Fibroblast of skin of right biceps (primary cell): ENCODE data around the gene RND2.

Source experiments
- DNase-seq: peaks from one replicate; pipeline ENCODE4 v3.0.0-alpha.2; 2013

The RND2 gene

DNA sequence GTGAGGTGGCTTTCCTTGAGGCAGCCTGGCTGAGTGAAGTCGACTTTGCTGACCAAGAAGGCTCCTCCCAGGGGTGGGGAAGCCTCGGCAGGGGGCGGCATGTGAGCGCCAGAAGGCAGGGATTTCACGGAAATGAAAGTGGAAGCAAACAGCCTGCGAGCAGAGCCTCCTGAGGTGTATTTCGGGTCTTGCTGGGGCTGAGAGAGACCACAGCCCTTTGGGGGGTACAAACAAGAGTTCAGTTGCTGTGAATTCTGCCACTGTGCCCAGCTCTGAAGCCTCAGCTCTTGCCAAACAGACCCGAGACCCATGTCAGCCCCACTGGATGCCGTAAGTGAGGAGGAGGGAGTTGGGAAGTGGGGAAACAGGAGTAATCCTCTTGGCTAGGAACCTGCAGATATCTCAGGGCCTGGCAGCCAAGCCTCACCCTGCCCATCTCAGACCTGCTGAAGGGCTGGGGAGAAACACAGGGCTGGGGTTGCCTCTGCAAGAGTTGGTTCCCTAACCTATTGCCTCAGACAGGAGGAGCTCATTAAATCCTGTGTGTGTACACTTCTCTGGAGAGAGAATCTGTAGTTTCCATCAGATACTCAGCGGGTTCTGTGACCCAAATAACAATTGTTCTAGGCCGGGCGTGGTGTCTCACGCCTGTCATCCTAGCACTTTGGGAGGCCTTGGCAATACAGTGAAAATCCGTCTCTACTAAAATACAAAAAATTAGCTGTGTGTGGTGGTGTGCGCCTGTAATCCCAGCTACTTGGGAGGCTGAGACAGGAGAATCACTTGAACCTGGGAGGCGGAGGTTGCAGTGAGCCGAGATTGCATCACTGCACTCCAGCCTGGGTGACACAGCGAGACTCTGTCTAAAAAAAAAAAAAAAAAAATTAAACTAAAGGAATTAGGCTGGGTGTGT is 18.1 kb upstream of the RND2 start, which contains the start of gene IFI35:
IFI35 (plus strand) TSS at position 146 of the 913 bp plus-strand sequence; CDS start at position 310, 164 bp downstream.
- DNase-seq: peak; percentile 79

DNA sequence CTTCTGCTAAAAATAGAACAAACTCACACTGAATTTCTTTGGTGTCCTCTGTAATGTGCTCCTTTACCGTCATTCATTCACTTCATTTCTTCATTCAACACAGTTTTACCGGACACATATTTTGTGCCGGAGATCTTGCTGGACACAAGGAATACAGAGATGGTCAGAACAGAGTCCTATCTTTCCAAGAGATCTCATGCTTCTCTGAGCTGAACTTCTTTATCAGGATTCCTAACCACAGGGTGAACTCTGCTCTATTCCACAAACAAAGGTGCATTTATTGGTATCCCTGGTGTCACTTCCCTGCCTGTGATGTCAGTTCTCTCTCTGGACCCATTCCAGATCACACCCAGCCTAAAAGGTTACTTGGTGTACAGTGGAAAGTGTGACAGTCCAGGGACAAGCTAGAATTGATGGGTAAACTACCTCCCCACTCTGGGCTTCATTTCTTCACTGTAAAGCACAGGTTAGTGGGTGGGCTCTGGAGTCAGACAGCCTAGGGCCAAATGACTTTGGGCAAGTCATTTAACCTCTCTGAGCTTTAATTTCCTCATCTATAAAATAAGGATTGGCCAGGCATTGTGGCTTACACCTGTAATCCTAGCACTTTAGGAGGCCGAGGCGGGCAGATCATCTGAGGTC is 14.2 kb upstream of the RND2 start:
- no peak for DNase-seq

DNA sequence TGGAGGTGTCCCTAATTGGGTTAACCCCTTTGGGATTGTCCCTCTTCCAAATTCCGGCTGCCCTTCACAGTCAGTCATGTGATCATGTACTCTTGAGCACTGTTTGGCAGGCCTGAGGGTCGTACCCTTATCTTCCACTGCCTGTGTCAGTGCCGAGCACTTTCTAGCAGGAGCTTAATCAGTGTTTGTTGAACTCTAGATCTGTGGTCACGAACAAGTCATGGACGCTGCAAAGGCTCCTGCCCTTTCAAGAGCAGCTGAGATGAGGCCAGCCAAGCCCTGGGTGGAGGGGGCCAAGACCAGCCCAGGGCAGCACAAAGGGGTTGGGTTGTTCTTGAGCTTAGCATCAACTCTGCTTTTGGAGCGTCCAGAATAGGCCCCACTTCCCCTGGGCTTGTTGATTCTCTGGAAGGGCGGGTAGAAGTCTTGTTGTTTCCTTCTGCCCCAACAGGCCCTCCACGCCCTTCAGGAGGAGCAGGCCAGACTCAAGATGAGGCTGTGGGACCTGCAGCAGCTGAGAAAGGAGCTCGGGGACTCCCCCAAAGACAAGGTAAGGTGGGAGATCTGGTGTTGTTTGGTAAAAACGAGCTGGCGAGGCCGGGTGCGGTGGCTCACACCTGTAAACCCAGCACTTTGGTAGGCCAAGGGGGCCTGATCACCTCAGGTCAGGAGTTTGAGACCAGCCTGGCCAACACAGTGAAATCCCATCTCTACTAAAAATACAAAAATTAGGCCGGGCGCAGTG is 13.1 kb upstream of the RND2 start:
- DNase-seq: no peak

DNA sequence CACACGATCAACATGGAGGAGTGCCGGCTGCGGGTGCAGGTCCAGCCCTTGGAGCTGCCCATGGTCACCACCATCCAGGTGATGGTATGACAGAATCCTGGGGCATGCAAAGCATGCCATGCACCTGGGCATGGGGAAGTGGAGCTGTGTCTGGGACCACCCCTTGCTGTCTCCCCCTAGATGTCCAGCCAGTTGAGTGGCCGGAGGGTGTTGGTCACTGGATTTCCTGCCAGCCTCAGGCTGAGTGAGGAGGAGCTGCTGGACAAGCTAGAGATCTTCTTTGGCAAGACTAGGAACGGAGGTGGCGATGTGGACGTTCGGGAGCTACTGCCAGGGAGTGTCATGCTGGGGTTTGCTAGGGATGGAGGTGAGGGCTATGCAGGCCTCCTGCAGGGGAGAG is 11.7 kb upstream of the RND2 start:
- DNase-seq: no peak

DNA sequence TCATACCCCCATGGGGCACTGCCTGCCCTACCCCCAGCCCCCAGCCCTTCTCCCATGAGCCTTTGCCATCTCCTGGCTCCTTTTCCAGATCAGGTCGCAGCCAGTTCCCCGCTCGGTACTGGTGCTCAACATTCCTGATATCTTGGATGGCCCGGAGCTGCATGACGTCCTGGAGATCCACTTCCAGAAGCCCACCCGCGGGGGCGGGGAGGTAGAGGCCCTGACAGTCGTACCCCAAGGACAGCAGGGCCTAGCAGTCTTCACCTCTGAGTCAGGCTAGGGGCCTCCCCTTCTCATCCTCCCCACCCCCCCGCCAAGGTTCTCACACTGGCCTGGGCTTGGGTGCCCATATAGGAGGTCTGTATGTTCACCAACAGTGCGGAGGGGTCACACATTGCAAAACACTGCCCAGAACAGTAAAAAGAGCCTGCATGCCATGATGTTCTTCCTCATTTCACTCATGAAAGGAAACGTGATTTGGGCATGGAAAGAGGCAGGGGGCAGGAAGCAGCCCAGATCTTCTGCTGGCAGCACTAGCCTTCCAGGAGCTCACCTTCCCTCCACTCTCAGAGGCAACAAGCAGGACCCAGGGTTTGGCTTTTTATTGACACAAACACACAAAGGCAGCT is 10.9 kb upstream of the RND2 start:
- no peak for DNase-seq

DNA sequence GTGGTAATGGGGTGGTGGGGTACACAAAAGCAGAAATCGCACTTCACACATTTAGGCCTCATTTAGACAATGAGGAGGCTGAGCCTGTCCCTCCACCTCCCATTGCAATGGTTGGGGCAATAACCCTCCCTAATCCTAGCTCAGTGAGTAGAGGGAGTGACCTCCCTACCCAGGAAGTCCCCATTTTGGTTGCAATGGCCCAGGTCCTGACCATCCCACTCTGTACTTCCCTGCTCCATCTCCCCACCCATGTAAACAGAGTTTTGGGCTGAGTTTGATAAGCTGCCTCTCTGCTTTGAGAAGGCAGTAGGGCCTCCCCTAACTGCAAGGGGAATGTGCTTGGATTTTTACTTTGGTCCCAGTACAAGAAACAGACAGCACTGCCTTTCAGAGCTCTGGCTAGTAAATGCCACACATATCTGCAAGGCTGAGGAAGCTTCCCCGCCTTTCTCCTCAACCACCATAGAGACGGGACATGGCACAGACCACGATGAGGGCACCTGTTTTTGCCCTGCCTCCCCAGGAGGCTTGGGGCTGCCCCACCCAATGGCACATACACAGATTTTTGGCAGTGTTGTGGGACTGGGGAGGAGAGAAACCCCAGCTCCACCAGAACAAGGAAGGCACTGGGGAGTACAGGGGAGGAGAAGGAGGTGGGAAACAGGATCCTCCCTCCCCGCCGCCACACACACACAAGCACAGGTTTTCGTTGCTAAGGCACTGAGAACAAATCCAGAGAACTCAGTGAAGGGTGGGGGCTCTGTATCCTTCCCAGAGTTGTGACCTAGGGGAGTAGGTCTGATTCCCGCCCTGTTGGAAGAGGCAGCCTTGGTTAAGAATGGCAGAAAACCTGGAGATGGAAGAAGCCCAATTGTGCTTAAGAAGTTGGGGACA is 10.1 kb upstream of the RND2 start:
- DNase-seq: no peak

DNA sequence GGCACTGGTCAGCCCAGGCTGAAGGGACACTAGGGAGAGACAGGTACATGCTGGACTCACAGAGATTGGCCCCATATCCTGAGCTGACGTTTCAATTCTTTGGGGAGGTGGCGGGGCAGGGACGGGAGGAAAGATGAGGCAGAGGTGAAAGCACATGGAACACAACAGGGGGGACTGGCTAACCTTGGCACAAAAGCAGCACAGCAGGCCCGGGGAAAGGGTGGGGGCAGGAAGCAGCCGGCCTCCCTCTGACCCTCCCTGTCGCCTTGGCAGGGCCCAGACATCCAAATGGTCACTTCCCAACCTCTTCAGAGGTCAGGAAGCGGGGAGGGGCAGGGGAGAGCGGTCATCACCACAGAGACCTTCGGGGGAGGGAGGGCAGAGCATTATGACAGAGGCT is 9.5 kb upstream of the RND2 start:
- no peak for DNase-seq

DNA sequence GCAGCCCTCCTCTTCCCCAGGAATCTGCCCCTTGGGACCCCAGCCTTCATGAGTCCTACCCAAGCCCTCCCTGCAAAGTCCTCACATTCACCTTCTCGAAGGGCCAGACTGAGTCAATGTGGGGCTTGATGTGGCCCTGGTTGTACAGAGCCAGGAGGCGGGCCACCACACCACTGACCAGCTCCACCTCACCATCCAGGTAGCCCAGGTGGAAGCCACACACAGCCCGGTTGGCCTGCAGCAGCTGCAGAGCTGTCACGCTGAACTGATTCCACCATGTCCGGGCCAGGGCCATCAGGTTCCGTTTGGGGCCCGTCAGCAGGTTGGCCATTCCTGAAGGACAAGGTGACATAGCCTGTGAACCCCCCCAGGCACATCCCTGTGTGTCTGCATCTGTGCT is 8.8 kb upstream of the RND2 start:
- DNase-seq: no peak

DNA sequence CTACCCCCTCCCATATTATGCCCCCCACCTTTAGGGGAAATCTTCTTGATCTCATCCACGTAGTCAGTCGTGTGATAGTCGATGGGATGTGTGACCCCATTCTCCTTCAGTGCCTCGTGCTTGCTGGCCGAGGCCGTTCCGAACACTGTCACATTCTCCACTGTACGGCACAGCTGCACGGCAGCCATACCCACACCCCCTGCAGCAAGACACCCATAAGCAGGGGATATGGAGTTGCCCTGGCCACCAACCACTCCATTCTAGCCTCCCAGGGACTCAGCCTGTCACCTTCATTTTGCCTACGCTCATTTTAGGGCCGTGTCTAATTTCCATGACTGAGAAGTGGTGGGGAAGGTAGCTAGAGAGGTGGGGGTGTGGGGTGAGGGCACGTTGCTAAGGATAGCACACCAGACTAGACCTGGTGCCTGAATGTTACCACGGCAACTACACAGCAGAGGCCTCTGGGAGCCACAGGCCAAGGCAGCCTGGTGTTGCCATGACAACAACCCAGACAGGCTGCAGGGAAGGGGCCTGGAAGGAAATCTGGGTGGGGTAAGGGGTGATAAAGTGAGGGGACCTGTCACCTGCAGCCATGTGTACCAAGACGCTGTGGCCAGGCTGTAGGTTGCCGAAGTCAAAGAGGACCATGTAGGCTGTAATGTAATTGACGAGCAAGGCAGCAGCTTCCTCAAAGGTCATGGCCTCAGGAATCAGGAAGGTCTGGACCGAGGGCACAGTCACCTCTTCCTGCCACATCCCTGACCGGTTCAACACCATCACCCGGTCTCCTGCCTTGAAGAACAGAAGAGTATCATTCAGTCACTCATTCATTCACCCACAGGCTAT is 6.8 kb upstream of the RND2 start:
- peak; percentile 12 for DNase-seq

DNA sequence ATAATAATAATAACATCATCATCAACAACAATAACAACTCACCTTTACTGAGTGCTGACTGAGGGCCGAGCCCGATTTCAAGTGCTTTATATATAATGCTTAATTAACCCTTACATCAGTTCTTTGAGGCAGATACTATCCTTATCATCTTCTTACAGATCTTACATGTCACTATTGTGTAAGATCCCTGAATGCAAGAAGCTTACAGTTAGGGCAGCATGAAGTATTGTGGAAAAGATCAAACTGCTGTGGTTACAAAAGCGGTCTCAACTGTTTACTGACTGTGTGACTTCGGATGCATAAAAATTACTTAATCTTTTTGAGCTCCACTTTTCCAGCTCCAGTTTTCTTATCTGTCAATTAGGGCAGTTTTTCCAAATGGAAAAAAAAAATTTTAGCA is 6.1 kb upstream of the RND2 start:
- no peak for DNase-seq

DNA sequence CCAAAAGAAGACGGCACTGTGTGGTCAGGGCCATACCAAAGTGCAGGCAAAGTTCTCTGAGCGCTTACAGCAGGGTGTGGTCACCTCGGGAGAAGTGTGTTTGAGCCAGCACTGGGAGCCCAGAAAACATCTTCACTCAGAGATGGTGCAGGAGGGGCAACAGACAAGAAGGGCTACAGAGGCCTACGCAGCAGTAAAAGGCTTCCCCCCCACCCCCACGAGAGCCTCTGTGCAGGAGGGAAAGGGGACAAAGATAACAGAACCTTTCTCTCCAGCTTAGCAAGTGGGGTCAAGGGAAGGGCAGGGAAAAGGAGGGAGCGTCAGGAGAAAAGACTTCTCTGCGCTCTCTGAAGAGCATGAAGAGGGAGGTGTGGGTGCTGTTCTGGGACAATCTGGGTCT is 5.6 kb upstream of the RND2 start:
- peak; percentile 11 for DNase-seq

DNA sequence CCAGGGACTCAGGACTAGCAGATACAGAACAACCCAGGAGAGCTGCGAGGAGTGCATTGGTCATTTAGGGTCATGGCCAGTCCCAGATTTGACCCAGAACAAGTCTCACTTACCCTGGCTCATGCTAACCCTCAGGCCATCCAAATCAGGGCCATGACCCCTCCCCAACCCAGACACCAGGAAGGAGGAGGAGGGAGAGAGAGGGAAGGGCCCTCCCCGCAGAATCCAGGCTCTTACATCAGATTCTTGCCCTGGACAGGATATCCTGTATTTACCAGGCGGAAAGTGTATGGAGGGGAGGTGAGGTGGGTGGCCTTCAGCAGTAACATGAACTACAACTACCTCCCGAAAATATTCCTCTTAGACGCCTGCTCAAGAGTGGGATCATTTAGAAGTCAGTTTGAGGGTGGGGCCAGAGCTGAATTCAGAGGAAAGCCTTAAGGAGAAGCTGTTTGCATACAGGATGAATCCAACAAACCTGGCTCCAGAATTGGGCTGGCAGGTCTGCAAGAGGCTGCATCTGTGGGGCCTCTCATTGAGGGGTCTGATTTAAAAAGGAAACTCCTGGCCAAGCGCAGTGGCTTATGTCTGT is 4.9 kb upstream of the RND2 start:
- peak; percentile 50 for DNase-seq

DNA sequence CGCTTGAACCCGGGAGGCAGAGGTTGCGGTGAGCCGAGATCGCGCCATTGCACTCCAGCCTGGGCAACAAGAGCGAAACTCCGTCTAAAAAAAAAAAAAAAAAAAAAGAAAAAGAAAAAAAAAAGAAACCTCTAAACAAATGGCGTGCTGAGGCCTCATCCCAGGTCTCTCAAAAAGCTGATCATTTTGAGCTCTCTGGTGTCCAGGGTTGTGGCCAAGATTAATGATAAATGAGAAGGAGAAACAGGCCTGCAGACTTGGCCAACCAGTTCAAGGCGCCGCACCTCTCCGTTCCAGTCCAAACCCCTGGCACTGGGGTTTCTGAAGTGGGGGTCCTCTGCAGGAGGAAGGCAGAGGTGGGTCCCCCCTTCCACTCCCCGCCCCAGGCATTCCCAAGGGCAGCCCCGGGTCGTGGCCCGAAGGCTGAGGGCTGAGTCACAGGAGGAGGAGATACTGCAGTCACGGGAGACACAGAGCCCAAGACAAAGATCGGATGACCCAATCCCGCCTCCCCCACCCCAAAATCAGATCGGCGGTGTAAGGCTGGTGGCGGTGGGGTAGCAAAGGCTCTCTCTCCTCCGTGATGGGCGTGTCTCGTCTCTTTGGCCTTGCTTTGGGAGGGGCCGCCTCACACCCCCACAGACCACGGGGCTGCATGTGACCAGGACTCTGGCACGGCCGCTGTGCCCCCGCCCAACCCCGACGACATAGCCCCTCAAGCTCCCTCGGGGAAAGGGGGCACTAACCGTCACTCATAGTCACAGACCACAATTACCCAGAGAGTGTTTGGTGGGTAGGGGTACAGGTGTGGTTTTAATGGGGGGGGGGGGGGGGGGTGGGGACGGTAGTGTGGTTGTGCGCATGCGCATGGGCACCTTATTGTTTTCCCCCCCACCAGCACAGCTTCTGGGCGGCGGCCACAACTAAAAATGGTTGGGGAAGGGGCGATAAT is 4.0 kb upstream of the RND2 start:
- peak; percentile 73 for DNase-seq

DNA sequence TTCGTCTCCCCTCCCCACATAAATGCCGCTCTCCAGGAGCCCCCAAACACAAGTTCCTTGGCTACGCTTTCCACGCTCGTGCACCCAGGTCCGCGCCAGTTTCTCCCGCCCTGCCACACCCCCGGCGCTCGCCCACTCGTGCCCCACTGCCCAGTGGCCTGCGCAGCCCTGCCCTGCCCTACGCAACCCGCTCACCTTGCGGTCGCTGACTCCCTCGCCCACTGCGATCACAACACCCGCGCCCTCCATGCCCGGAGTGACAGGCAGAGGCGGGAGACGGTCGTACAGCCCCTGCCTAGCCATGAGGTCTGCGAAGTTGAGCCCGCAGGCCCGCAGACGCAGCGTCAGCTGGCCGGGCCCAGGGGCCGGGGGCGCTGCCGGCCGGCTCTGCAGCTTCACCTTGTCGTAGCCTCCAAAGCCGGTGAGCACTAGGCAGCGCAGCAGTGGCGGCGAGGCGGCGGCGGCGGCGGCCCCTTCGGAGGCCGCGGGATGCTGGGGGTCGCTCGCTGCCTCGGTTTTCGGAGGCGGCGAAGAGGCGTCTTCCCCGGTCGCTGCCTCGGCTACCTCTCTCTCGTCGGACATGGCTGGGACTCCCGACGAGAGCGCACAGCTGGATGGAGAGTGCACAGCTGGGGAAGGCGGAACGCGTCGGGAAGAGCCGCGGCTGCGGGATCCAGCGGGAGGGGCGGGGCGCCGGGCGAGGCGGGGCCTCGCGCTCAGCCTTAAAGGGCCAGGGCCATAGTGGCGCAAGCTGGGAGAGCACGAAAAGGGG is 3.1 kb upstream of the RND2 start, which contains the start of gene VAT1:
VAT1 (minus strand) TSS at position 645 of the 772 bp plus-strand sequence; CDS start at position 582, 63 bp downstream.
- DNase-seq: peak; percentile 74

DNA sequence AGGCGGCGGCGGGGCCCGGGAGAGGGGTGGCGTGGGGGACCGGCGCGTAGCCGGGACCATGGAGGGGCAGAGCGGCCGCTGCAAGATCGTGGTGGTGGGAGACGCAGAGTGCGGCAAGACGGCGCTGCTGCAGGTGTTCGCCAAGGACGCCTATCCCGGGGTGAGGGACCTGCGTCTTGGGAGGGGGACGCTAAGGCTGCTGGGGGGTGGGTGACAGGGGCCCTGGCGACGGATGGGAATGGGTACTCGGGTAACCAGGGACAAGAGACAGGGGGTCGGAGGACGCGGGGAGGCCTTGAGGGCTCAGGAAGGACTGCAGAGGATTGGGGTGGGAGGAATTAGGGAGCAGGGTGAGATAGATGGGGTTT is 243 bp downstream of the RND2 start:
- DNase-seq: no peak

DNA sequence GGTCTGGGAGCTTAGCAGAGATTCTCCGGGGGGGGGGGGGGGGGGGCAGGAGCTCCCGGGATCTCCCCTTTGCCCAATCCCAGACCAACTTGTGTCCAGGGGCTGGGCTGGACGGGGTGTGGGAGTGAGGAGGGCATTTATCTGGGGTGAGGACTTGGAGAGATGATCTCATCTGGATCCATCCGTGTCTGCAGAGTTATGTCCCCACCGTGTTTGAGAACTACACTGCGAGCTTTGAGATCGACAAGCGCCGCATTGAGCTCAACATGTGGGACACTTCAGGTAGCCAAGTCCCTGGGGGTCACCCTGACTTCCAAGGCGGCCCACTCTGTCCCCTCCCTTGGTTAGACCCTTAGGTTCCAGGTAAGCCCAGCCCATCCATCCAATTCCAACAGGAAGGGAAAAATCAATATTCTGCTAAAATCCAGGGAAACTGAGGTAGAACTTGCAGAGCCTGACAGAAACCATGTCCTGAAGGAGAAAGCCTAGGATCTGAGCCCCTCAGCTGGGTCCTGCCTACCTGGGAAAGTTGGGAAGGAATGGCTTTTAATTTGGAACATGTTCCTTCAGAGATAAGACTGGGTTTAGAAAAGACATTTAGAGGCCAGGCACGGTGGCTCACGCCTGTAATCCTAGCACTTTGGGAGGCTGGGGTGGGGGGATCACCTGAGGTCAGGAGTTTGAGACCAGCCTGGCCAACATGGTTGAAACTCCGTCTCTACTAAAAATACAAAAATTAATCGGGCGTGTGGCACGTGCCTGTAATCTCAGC is 921 bp downstream of the RND2 start:
- DNase-seq: no peak

DNA sequence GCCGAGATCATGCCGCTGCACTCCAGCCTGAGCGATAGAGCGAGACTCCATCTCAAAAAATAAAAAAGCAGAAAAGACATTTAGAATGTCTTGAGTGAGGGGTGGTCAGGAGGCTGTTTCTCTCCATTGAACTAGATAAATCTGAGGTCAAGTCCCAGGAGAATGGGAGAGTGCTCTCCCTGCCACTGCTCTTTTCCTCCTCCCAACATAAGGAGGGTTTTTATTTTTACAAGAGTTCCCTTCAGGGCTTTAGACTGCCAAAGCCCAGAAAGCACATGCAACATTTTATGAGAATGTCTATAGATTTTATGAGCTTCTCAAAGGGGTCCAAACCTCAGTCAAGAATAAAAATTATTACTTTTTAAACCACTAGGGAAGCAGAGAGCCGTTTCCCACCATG is 1.6 kb downstream of the RND2 start:
- no peak for DNase-seq
